ENCODE measurements around the gene HOXD10. TPM values are rescaled to one million over a fixed set of nuclear protein-coding genes. Genes with fewer than 3 reads are reported as not detected.

Gene HOXD10
- total RNA-seq, 1 experiment from 2014 or later = not detected

- Histone ChIP-seq H3K4me1 (ENCODE audit: control insufficient read depth, insufficient read depth, low read length) (peaks cover 14% of the 10 kb centered on the region), H3K9me3 (ENCODE audit: control insufficient read depth, insufficient read depth, low read depth, low read length) (no peaks in the 10 kb centered on the region), H3K36me3 (ENCODE audit: control insufficient read depth, insufficient read depth, low read length) (no peaks in the 10 kb centered on the region), H3K27me3 (ENCODE audit: control insufficient read depth, insufficient read depth, low read length) (no peaks in the 10 kb centered on the region), H3K4me3 (ENCODE audit: low read depth in 2 of 2, low read length in 2 of 2) (no peak overlapping the region), H3K27ac (ENCODE audit: low read length) (peak overlapping the region; percentile 31; the same call in 1 of the 2 replicates)
- intact Hi-C loops (cut with micrococcal nuclease; ENCODE audit: unreplicated experiment) (loop anchor here (2.0 kb wide), 2 partner anchors 419 to 505 kb away; no protein-coding TSS in a partner anchor), in situ Hi-C loops (cut with HindIII; ENCODE audit: low pct_unique_long_range_greater_than_20kb, low sequenced_read_pairs) (no loop called here)
- DNase-seq (ENCODE audit: low read depth, low spot score) = no peak
- TF ChIP-seq REST (IDR thresholded peaks at IDR 0.05; ENCODE audit: insufficient read depth in 1 of 2, low read depth in 2 of 2, low read length in 1 of 2) (no peak), SIN3A (IDR thresholded peaks at IDR 0.05; ENCODE audit: borderline replicate concordance, insufficient read depth, low read depth, low read length) (no peak), TCF7L2 (IDR thresholded peaks at IDR 0.05; ENCODE audit: low read depth, low read length) (no peak), POLR2AphosphoS5 (IDR thresholded peaks at IDR 0.05; ENCODE audit: low read depth, low read length) (no peak)
- TF ChIP-seq, protein P1, sequence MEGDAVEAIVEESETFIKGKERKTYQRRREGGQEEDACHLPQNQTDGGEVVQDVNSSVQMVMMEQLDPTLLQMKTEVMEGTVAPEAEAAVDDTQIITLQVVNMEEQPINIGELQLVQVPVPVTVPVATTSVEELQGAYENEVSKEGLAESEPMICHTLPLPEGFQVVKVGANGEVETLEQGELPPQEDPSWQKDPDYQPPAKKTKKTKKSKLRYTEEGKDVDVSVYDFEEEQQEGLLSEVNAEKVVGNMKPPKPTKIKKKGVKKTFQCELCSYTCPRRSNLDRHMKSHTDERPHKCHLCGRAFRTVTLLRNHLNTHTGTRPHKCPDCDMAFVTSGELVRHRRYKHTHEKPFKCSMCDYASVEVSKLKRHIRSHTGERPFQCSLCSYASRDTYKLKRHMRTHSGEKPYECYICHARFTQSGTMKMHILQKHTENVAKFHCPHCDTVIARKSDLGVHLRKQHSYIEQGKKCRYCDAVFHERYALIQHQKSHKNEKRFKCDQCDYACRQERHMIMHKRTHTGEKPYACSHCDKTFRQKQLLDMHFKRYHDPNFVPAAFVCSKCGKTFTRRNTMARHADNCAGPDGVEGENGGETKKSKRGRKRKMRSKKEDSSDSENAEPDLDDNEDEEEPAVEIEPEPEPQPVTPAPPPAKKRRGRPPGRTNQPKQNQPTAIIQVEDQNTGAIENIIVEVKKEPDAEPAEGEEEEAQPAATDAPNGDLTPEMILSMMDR (IDR thresholded peaks at IDR 0.05) = no peak
- ChIA-PET CTCF (no interaction called here), POLR2A (no interaction called here)
- no TSS peak for BruUV-seq (replicated peaks)
- no peak for ATAC-seq
Measured at GRCh38 chr2:176134035-176134434, 17.5 kb downstream of the HOXD10 start.

DNA sequence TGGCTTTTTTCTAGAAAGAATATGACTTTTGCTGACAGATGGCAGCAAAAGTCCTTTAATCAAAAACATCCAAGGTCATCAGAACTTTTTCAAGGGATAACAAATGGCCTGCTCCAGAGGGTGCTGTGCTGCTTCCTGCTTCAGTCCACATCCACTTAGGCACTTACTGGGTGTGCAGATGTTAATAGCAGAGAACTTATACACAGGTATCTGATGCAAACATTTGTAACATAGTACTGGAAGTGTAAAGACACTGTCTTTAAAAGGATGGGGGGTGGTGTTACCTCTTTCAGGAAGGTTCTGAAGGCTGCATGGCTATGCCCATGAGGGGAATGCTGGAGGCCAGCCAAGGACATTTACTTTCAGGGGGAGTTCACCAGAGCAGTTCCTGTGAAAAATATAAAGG, 18.5 kb downstream of the HOXD10 start:
- ATAC-seq = no peak
- DNase-seq (ENCODE audit: low read depth, low spot score) = no peak
- POLR2A ChIA-PET = no interaction called here
- CTCF ChIA-PET = no interaction called here
- no TSS peak for BruUV-seq (replicated peaks)
- peak overlapping the region; percentile 77 for H3K27ac ChIP-seq (ENCODE audit: low read length)
- peaks cover 15% of the 10 kb centered on the region for H3K4me1 ChIP-seq (ENCODE audit: control insufficient read depth, insufficient read depth, low read length)
- no peaks in the 10 kb centered on the region for H3K36me3 ChIP-seq (ENCODE audit: control insufficient read depth, insufficient read depth, low read length)
- intact Hi-C loops (cut with micrococcal nuclease; ENCODE audit: unreplicated experiment) (loop anchor here (2.0 kb wide), 2 partner anchors 418 to 504 kb away; no protein-coding TSS in a partner anchor), in situ Hi-C loops (cut with HindIII; ENCODE audit: low pct_unique_long_range_greater_than_20kb, low sequenced_read_pairs) (no loop called here)
- no peaks in the 10 kb centered on the region for H3K27me3 ChIP-seq (ENCODE audit: control insufficient read depth, insufficient read depth, low read length)
- TF ChIP-seq, protein P1 (IDR thresholded peaks at IDR 0.05) = peak; percentile 29; the same call in 1 of the 2 replicates
- TF ChIP-seq SIN3A (IDR thresholded peaks at IDR 0.05; ENCODE audit: borderline replicate concordance, insufficient read depth, low read depth, low read length) = no peak
- no peak overlapping the region for H3K4me3 ChIP-seq (ENCODE audit: low read depth in 2 of 2, low read length in 2 of 2)
- no peaks in the 10 kb centered on the region for H3K9me3 ChIP-seq (ENCODE audit: control insufficient read depth, insufficient read depth, low read depth, low read length)

Data from Panc1 (cell line).